ENCODE data around the gene NCAPG2. TPM values are rescaled to one million over a fixed set of nuclear protein-coding genes. Genes with fewer than 3 reads are reported as not detected.

Gene NCAPG2
- total and polyA plus RNA-seq, 2 of the 13 experiments (the other 11 are each of a cell fraction or from before 2014, with no cell fraction given), result 15.1 to 30.7 TPM

- TF ChIP-seq, protein P1, sequence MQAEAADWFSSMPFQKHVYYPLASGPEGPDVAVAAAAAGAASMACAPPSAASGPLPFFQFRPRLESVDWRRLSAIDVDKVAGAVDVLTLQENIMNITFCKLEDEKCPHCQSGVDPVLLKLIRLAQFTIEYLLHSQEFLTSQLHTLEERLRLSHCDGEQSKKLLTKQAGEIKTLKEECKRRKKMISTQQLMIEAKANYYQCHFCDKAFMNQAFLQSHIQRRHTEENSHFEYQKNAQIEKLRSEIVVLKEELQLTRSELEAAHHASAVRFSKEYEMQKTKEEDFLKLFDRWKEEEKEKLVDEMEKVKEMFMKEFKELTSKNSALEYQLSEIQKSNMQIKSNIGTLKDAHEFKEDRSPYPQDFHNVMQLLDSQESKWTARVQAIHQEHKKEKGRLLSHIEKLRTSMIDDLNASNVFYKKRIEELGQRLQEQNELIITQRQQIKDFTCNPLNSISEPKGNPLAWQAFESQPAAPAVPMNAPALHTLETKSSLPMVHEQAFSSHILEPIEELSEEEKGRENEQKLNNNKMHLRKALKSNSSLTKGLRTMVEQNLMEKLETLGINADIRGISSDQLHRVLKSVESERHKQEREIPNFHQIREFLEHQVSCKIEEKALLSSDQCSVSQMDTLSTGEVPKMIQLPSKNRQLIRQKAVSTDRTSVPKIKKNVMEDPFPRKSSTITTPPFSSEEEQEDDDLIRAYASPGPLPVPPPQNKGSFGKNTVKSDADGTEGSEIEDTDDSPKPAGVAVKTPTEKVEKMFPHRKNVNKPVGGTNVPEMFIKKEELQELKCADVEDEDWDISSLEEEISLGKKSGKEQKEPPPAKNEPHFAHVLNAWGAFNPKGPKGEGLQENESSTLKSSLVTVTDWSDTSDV (CRISPR knock-in tag; IDR thresholded peaks at IDR 0.05), result no peak
- TF ChIP-seq ETV5 (CRISPR knock-in tag; IDR thresholded peaks at IDR 0.05; ENCODE audit: borderline replicate concordance), result peak; percentile 51; the same call in 1 of the 2 replicates
- TF ChIP-seq ZBTB3 (CRISPR knock-in tag; IDR thresholded peaks at IDR 0.05; ENCODE audit: borderline replicate concordance, low read depth), result no peak
- peak; percentile 24 to 63; a peak in 3 of 4 replicates for TF ChIP-seq NR2F1 (CRISPR knock-in tag; IDR thresholded peaks at IDR 0.05)
- no peak for TF ChIP-seq ZFP82 (CRISPR knock-in tag; IDR thresholded peaks at IDR 0.05; ENCODE audit: borderline replicate concordance)
- no peak for TF ChIP-seq ZNF264 (CRISPR knock-in tag; IDR thresholded peaks at IDR 0.05)
- TF ChIP-seq RCOR2 (CRISPR knock-in tag; IDR thresholded peaks at IDR 0.05), result no peak
- TF ChIP-seq HOXA7 (CRISPR knock-in tag; IDR thresholded peaks at IDR 0.05), result no peak
- TF ChIP-seq MED1 (CRISPR knock-in tag; IDR thresholded peaks at IDR 0.05), result peak; percentile 84
- TF ChIP-seq, protein P2, sequence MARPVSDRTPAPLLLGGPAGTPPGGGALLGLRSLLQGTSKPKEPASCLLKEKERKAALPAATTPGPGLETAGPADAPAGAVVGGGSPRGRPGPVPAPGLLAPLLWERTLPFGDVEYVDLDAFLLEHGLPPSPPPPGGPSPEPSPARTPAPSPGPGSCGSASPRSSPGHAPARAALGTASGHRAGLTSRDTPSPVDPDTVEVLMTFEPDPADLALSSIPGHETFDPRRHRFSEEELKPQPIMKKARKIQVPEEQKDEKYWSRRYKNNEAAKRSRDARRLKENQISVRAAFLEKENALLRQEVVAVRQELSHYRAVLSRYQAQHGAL (CRISPR knock-in tag; IDR thresholded peaks at IDR 0.05; ENCODE audit: not compliant biosample characterization), result no peak
- TF ChIP-seq ZBTB33 (CRISPR knock-in tag; IDR thresholded peaks at IDR 0.05), result peak; percentile 56
- peak; percentile 91 for TF ChIP-seq HNF4A (CRISPR knock-in tag; IDR thresholded peaks at IDR 0.05)
- TF ChIP-seq SP140L (CRISPR knock-in tag; IDR thresholded peaks at IDR 0.05; ENCODE audit: borderline replicate concordance), result no peak
- TF ChIP-seq HMG20A (CRISPR knock-in tag; IDR thresholded peaks at IDR 0.05; ENCODE audit: borderline replicate concordance), result 0 out of 2 replicates have a peak, but pooled peaks have one; percentile 38
- no peak for TF ChIP-seq NFKBIZ (CRISPR knock-in tag; IDR thresholded peaks at IDR 0.05)
- TF ChIP-seq ZNF609 (CRISPR knock-in tag; IDR thresholded peaks at IDR 0.05; ENCODE audit: borderline replicate concordance), result no peak
- TF ChIP-seq U2AF1 (optimal IDR thresholded peaks at IDR 0.05; ENCODE audit: low read depth, low read length), result no peak
- TF ChIP-seq PITX1 (CRISPR knock-in tag; IDR thresholded peaks at IDR 0.05), result no peak
- peak; percentile 91 for TF ChIP-seq RARA (CRISPR knock-in tag; IDR thresholded peaks at IDR 0.05)
- TF ChIP-seq FOXP1 (IDR thresholded peaks at IDR 0.05), result no peak
- TF ChIP-seq FOXP1 (CRISPR knock-in tag; IDR thresholded peaks at IDR 0.05), result peak; percentile 40; the same call in 1 of the 2 replicates
- TF ChIP-seq CEBPG (CRISPR knock-in tag; IDR thresholded peaks at IDR 0.05), result peak; percentile 73
Observed at GRCh38 chr7:158591944-158592343, 112.7 kb downstream of the NCAPG2 start (continued).

Measured in HepG2 (cell line).